Measurements from ENCODE around the gene DMRTB1.

- TF ChIP-seq POLR2A (IDR thresholded peaks at IDR 0.05) (no peak), CTCF (IDR thresholded peaks at IDR 0.05) (no peak)
Observed at GRCh38 chr1:53511323-53511932, 52.2 kb downstream of the DMRTB1 start.

Data from Peyer's patch (tissue), 4 donors.